Keratinocyte (primary cell): ENCODE data around the gene KRT2. TPM values are rescaled to one million over a fixed set of nuclear protein-coding genes. Genes with fewer than 3 reads are reported as not detected.

Experiments
- DNase-seq: peaks from one replicate; pipeline ENCODE4 v3.0.0-alpha.2; 2011; ENCODE audit warnings: low read depth, missing footprints, low spot score
- FAIRE-seq: peaks from 2 replicates; lab custom pipeline; 2011; peaks lifted over from hg19 to GRCh38; lab: Jason Lieb, UNC
- H2AFZ ChIP-seq: 2 replicates; pipeline ENCODE4 v1.6.0; 2012; ENCODE audit warnings: low read length, control low read depth, inconsistent platforms; ENCODE audit not compliant: control insufficient read depth
- H3K27ac ChIP-seq: 2 replicates; pipeline ENCODE4 v1.5.1; 2011; ENCODE audit warnings: low read length; ENCODE audit not compliant: control insufficient read depth, insufficient read depth
- H3K27me3 ChIP-seq: 3 replicates; pipeline ENCODE4 v1.6.0; 2011; ENCODE audit warnings: low read length; ENCODE audit not compliant: control insufficient read depth, insufficient read depth; ENCODE audit errors: extremely low read depth
- H3K36me3 ChIP-seq, 2 experiments: 2 replicates in 1 of 2; 3 replicates in 1 of 2; pipeline ENCODE4 v1.5.1; 2011; ENCODE audit warnings: low read length in 2 of 2, mild to moderate bottlenecking in 1 of 2; ENCODE audit not compliant: control insufficient read depth in 2 of 2, insufficient read depth in 2 of 2; ENCODE audit errors: extremely low read depth in 1 of 2
- H3K4me1 ChIP-seq: 3 replicates; pipeline ENCODE4 v1.5.1; 2011; ENCODE audit warnings: low read length; ENCODE audit not compliant: control insufficient read depth, insufficient read depth; ENCODE audit errors: extremely low read depth
- H3K4me2 ChIP-seq: 3 replicates; pipeline ENCODE4 v1.6.0; 2011; ENCODE audit warnings: low read depth, low read length; ENCODE audit not compliant: control insufficient read depth, insufficient read depth; ENCODE audit errors: extremely low read depth
- H3K4me3 ChIP-seq, 3 experiments: fragments of 200-600 bp in 1 of 3; sonication (generic) in 1 of 3; 2 replicates in 2 of 3; 3 replicates in 1 of 3; pipeline ENCODE4 v1.5.1; 2011 to 2016; ENCODE audit warnings: low read length in 3 of 3, mild to moderate bottlenecking in 3 of 3, control low read depth in 2 of 3, inconsistent platforms in 1 of 3, low read depth in 1 of 3, mixed read lengths in 1 of 3, mixed run types in 1 of 3, moderate library complexity in 1 of 3; ENCODE audit not compliant: control insufficient read depth in 2 of 3, insufficient read depth in 2 of 3; ENCODE audit errors: extremely low read depth in 1 of 3
- H3K79me2 ChIP-seq: 2 replicates; pipeline ENCODE4 v1.6.0; 2012; ENCODE audit warnings: low read length; ENCODE audit not compliant: control insufficient read depth, insufficient read depth
- H3K9ac ChIP-seq: 3 replicates; pipeline ENCODE4 v1.6.0; 2011; ENCODE audit warnings: low read length; ENCODE audit not compliant: control insufficient read depth, insufficient read depth; ENCODE audit errors: extremely low read depth
- H3K9me1 ChIP-seq: 3 replicates; pipeline ENCODE4 v1.6.0; 2011; ENCODE audit warnings: low read length; ENCODE audit not compliant: control insufficient read depth, insufficient read depth; ENCODE audit errors: extremely low read depth
- H3K9me3 ChIP-seq: 2 replicates; pipeline ENCODE4 v1.5.1; 2012; ENCODE audit warnings: low read depth, low read length; ENCODE audit not compliant: control insufficient read depth
- H4K20me1 ChIP-seq: 3 replicates; pipeline ENCODE4 v1.6.0; 2011; ENCODE audit warnings: low read length; ENCODE audit not compliant: control insufficient read depth, insufficient read depth; ENCODE audit errors: extremely low read depth
- EZH2 ChIP-seq: IDR thresholded peaks from one replicate; pipeline ENCODE4 v1.6.1; 2012; ENCODE audit warnings: inconsistent platforms, mild to moderate bottlenecking, low read length, moderate library complexity
- dilution Hi-C: fragments of 300-500 bp; cut with MboI; formaldehyde crosslinking; loops from one replicate; pipeline ENCODE4 v1.7.0; 2020; ENCODE audit warnings: low sequenced_read_pairs; ENCODE audit not compliant: extremely low pct_ligation_motif_present
- polyA minus RNA-seq, 3 experiments: library from RNA; depleted of rRNA, polyadenylated mRNA; stranded (reverse); fragments of >200 nt; gene quantifications; 1 replicate in 1 of 3; 2 replicates in 1 of 3; 3 replicates in 1 of 3; pipeline ENCODE4 v1.2.3, GENCODE V29; 2011
- polyA plus RNA-seq, 5 experiments: library from polyadenylated mRNA; depleted of rRNA in 3 of 5; stranded (reverse) in 3 of 5; stranded (forward) in 1 of 5; unstranded in 1 of 5; fragments of >200 nt; gene quantifications; 1 replicate in 1 of 5; 2 replicates in 3 of 5; 3 replicates in 1 of 5; pipeline versions ENCODE4 v1.2.1 to v1.2.3, GENCODE V29; 2011 to 2012; ENCODE audit warnings: missing spikeins in 2 of 5, low read depth in 1 of 5, low replicate concordance in 1 of 5
- TF ChIP-seq, protein P1 (sequence below), 3 experiments: IDR thresholded peaks in 1 of 3; conservative IDR thresholded peaks in 1 of 3; optimal IDR thresholded peaks in 1 of 3; 2 replicates in 2 of 3; 3 replicates in 1 of 3; pipeline versions ENCODE3 to v1.5.1; 2011; ENCODE audit warnings: low read length in 3 of 3, mild to moderate bottlenecking in 3 of 3, moderate library complexity in 2 of 3, control low read depth in 1 of 3, inconsistent platforms in 1 of 3; ENCODE audit not compliant: insufficient read depth in 2 of 3; ENCODE audit errors: extremely low read depth in 1 of 3

The KRT2 gene
- polyA plus RNA-seq = 0.03 to 0.69 TPM (median 0.48 TPM) in 3 replicates
- polyA plus RNA-seq (2011; ENCODE audit: low read depth) = 4.2 TPM
- polyA plus RNA-seq (2011; cell fraction: cytosol; rRNA removed) = 0.04 and 0.06 TPM in 2 replicates
- polyA plus RNA-seq (2011; cell fraction: nucleus; rRNA removed) = 0.31 and 0.34 TPM in 2 replicates
- 3.0 TPM in 1 of 2 replicates, not detected in the other for polyA plus RNA-seq (2012; ENCODE audit: low replicate concordance)
- polyA minus RNA-seq = 0.10 to 0.40 TPM in 2 of 3 replicates, not detected in the other
- not detected for polyA minus RNA-seq (2011; cell fraction: cytosol; rRNA and poly(A)+ RNA removed)
- polyA minus RNA-seq (2011; cell fraction: nucleus; rRNA and poly(A)+ RNA removed) = 0.42 TPM in 1 of 2 replicates, not detected in the other

GRCh38 chr12:52651726-52652261, at the start of gene KRT2:
TSS of gene KRT2 (minus strand) at chr12:52652211. CDS start at chr12:52652142, 69 bp downstream.
- H4K20me1 ChIP-seq = no peaks in the 10 kb centered on the region
- H3K36me3 ChIP-seq = no peaks in the 10 kb centered on the region
- H3K4me3 ChIP-seq = no peak within 1 kb of the TSS
- peaks cover 2% of the 10 kb centered on the region for H3K9me3 ChIP-seq
- H3K4me1 ChIP-seq = peaks cover 15% of the 10 kb centered on the region
- no peaks in the 10 kb centered on the region for H3K79me2 ChIP-seq
- FAIRE-seq = no peak
- no peak for DNase-seq
- dilution Hi-C loops = no loop called here
- no peak within 1 kb of the TSS for H3K27ac ChIP-seq
- no peaks in the 10 kb centered on the region for H3K9me1 ChIP-seq
- H3K9ac ChIP-seq = no peak within 1 kb of the TSS
- no peak within 1 kb of the TSS for H2AFZ ChIP-seq
- TF ChIP-seq, protein P1, sequence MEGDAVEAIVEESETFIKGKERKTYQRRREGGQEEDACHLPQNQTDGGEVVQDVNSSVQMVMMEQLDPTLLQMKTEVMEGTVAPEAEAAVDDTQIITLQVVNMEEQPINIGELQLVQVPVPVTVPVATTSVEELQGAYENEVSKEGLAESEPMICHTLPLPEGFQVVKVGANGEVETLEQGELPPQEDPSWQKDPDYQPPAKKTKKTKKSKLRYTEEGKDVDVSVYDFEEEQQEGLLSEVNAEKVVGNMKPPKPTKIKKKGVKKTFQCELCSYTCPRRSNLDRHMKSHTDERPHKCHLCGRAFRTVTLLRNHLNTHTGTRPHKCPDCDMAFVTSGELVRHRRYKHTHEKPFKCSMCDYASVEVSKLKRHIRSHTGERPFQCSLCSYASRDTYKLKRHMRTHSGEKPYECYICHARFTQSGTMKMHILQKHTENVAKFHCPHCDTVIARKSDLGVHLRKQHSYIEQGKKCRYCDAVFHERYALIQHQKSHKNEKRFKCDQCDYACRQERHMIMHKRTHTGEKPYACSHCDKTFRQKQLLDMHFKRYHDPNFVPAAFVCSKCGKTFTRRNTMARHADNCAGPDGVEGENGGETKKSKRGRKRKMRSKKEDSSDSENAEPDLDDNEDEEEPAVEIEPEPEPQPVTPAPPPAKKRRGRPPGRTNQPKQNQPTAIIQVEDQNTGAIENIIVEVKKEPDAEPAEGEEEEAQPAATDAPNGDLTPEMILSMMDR (optimal IDR thresholded peaks at IDR 0.05 in 1 of 3, IDR thresholded peaks at IDR 0.05 in 1 of 3, conservative IDR thresholded peaks at IDR 0.05 in 1 of 3; ENCODE audit: extremely low read depth in 1 of 3, insufficient read depth in 2 of 3, low read length in 3 of 3) = no peak
- TF ChIP-seq EZH2 = no peak
- peaks cover 8% of the 10 kb centered on the region for H3K27me3 ChIP-seq
- peak within 1 kb of the TSS; percentile 60 for H3K4me2 ChIP-seq

DNA sequence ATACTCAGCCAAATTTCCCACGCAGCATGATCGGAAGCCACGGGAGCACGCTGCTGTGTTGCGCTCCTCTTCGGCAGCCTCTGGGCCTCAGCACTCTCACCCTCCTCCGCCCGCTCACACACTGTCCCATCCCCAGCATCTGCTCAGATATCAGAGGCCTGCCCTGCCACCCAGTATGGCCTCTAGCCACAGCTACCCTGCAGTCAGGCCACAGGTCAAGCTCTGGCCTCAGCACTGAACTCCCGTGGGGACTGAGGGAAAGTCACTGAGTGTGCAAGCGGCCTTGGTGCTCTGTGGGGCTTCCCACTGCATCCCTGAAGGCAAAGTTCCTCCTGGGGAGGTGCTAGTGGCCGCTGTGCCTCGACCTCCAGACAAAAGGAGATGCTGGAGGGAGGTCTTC, 49.3 kb upstream of the KRT2 start:
- peaks cover 2% of the 10 kb centered on the region for H3K9me1 ChIP-seq
- dilution Hi-C loops = no loop called here
- H4K20me1 ChIP-seq = peaks cover 4% of the 10 kb centered on the region
- DNase-seq = no peak
- no peaks in the 10 kb centered on the region for H3K79me2 ChIP-seq
- no peak overlapping the region for H2AFZ ChIP-seq
- TF ChIP-seq, protein P1 (optimal IDR thresholded peaks at IDR 0.05 in 1 of 3, IDR thresholded peaks at IDR 0.05 in 1 of 3, conservative IDR thresholded peaks at IDR 0.05 in 1 of 3; ENCODE audit: extremely low read depth in 1 of 3, insufficient read depth in 2 of 3, low read length in 3 of 3) = no peak
- TF ChIP-seq EZH2 = no peak
- H3K9ac ChIP-seq = no peak overlapping the region
- no peak for FAIRE-seq
- no peak overlapping the region for H3K4me3 ChIP-seq
- H3K9me3 ChIP-seq = no peaks in the 10 kb centered on the region
- peaks cover 49% of the 10 kb centered on the region for H3K27me3 ChIP-seq
- no peak overlapping the region for H3K4me2 ChIP-seq
- H3K36me3 ChIP-seq = no peaks in the 10 kb centered on the region
- H3K27ac ChIP-seq = no peak overlapping the region
- H3K4me1 ChIP-seq = no peaks in the 10 kb centered on the region
